ENCODE results near the gene HPCAL4. TPM values are rescaled to one million over a fixed set of nuclear protein-coding genes. Genes with fewer than 3 reads are reported as not detected.

HPCAL4 gene
- total RNA-seq, 1 donor = not detected

DNA sequence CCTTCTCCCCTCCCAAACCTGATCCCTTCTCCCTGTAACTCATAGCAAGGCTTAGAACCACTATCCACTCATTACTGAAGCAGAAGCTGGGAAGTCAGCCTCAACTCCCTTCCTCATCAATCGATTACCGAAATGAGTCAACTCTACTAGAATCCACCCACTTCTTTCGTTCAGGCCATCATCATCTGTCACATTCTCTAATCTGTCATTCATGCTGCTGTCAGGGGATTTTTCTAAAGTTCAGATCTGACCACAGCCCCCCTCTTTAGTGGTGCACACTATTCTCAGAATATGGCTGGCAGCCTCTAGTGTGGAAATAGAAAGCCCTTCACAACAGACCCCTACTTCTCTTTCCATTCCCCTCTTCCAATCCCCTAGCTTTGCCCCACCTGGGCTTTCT, 24.5 kb downstream of the HPCAL4 start:
- no peak for DNase-seq (ENCODE audit: low read depth)
- no peak overlapping the region for H3K4me3 ChIP-seq (ENCODE audit: low read depth, low read length)
- TF ChIP-seq, protein P1, sequence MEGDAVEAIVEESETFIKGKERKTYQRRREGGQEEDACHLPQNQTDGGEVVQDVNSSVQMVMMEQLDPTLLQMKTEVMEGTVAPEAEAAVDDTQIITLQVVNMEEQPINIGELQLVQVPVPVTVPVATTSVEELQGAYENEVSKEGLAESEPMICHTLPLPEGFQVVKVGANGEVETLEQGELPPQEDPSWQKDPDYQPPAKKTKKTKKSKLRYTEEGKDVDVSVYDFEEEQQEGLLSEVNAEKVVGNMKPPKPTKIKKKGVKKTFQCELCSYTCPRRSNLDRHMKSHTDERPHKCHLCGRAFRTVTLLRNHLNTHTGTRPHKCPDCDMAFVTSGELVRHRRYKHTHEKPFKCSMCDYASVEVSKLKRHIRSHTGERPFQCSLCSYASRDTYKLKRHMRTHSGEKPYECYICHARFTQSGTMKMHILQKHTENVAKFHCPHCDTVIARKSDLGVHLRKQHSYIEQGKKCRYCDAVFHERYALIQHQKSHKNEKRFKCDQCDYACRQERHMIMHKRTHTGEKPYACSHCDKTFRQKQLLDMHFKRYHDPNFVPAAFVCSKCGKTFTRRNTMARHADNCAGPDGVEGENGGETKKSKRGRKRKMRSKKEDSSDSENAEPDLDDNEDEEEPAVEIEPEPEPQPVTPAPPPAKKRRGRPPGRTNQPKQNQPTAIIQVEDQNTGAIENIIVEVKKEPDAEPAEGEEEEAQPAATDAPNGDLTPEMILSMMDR (IDR thresholded peaks at IDR 0.05; ENCODE audit: insufficient read depth, low read depth, low read length) = no peak

DNA sequence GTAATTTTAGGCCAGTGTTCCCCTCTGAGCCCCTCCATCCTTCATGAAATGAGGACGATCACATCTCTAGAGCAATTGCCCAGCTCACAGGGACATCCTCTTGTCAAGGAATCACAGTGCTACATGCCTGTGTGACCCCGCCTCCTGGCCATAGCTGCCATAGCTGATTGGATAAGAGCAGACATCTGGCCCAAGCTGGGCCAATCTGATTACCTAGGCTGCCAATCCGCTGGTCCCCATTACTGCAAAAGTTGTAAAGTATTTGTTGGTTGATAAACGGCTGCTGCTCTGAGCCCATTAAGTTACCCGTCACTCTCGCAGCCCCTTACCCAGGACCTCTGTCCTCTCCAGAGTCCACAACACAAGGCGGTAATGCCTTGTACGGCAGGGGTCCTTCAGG, 27.7 kb downstream of the HPCAL4 start:
- no peak for DNase-seq (ENCODE audit: low read depth)
- no peak overlapping the region for H3K4me3 ChIP-seq (ENCODE audit: low read depth, low read length)
- TF ChIP-seq, protein P1 (IDR thresholded peaks at IDR 0.05; ENCODE audit: insufficient read depth, low read depth, low read length) = no peak

GRCh38 chr1:39662861-39663260, 28.4 kb downstream of the HPCAL4 start:
- no peak overlapping the region for H3K4me3 ChIP-seq (ENCODE audit: low read depth, low read length)
- TF ChIP-seq, protein P1 (IDR thresholded peaks at IDR 0.05; ENCODE audit: insufficient read depth, low read depth, low read length) = no peak
- no peak for DNase-seq (ENCODE audit: low read depth)

- TF ChIP-seq, protein P1 (IDR thresholded peaks at IDR 0.05; ENCODE audit: insufficient read depth, low read depth, low read length) = no peak
- DNase-seq (ENCODE audit: low read depth) = no peak
- no peak overlapping the region for H3K4me3 ChIP-seq (ENCODE audit: low read depth, low read length)
These were observed 31.7 kb downstream of the HPCAL4 start for GRCh38 chr1:39659538-39659937.

GRCh38 chr1:39659110-39659509, 32.1 kb downstream of the HPCAL4 start:
- no peak for DNase-seq (ENCODE audit: low read depth)
- TF ChIP-seq, protein P1 (IDR thresholded peaks at IDR 0.05; ENCODE audit: insufficient read depth, low read depth, low read length) = no peak

DNA sequence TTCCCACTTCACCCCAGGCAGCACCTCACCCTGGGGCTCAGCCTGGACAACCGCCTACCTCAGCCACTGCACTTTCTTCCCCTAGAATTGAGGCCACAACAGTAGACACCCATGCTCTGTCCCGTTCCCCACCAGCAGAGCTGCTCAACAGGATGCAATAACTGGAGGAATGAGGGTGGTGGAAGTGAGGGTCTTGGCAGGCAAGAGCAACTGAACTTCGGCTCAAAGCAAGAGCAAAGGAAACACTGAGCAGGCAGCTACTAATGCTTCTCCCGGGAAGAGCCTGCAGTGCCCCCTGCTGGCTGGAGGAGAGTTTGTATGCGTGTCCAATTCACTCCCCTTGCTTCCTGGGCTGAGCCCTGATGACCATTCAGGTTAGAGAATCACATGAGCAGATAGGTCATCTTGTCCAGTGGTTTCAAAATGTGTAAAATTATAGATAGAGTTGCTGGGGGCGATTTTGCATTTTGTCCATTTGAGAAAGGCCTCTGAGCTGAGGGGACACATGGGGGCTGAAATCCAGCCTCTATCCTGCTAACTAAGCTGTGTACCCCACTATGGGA, 33.2 kb downstream of the HPCAL4 start:
- TF ChIP-seq, protein P1 (IDR thresholded peaks at IDR 0.05; ENCODE audit: insufficient read depth, low read depth, low read length) = peak; percentile 76
- DNase-seq (ENCODE audit: low read depth) = peak; percentile 68
- H3K4me3 ChIP-seq (ENCODE audit: low read depth, low read length) = no peak overlapping the region

More at GRCh38 chr1:39659110-39659509, 32.1 kb downstream of the HPCAL4 start:
- no peak overlapping the region for H3K4me3 ChIP-seq (ENCODE audit: low read depth, low read length)

GRCh38 chr1:39657402-39657801, 33.8 kb downstream of the HPCAL4 start:
- no peak for DNase-seq (ENCODE audit: low read depth)
- TF ChIP-seq, protein P1 (IDR thresholded peaks at IDR 0.05; ENCODE audit: insufficient read depth, low read depth, low read length) = no peak

More at GRCh38 chr1:39657402-39657801, 33.8 kb downstream of the HPCAL4 start:
- H3K4me3 ChIP-seq (ENCODE audit: low read depth, low read length) = no peak overlapping the region

Measured in fibroblast of villous mesenchyme (primary cell).